Panc1 (cell line): ENCODE results near the gene MACROD2. TPM values are rescaled to one million over a fixed set of nuclear protein-coding genes. Genes with fewer than 3 reads are reported as not detected.

Experiments
- ATAC-seq: fragments of 200-7000 bp; cut with Tn5 transposase; 2 replicates; pipeline ENCODE4 v1.9.1; 2020; ENCODE audit warnings: mild to moderate bottlenecking, moderate library complexity
- BruUV-seq: library from RNA; stranded (reverse); fragments of 400-500 nt; replicated peaks from 2 replicates; lab custom pipeline; 2021; lab: Mats Ljungman, UMichigan
- CTCF ChIA-PET: fragments of 300-600 bp; sonication (Branson Sonifier 250); formaldehyde crosslinking; loops from one replicate; lab custom pipeline; 2022; ENCODE audit warnings: antibody characterized with exemption; lab: Charles Lee
- POLR2A ChIA-PET: fragments of 300-600 bp; sonication (Branson Sonifier 250); formaldehyde crosslinking; loops from one replicate; lab custom pipeline; 2022; ENCODE audit warnings: antibody characterized with exemption; lab: Charles Lee
- DNase-seq: peaks from one replicate; pipeline ENCODE4 v3.0.0-alpha.2; 2010; ENCODE audit warnings: low read depth, low spot score
- H3K27ac ChIP-seq: 2 replicates; pipeline ENCODE4 v1.5.1; 2011; ENCODE audit warnings: mild to moderate bottlenecking, low read length, inconsistent platforms
- H3K27me3 ChIP-seq: fragments of 200-500 bp; sonication (Bioruptor generic); 2 replicates; pipeline ENCODE4 v1.6.0; 2014; ENCODE audit warnings: low read length, inconsistent platforms; ENCODE audit not compliant: control insufficient read depth, insufficient read depth
- H3K36me3 ChIP-seq: fragments of 200-500 bp; sonication (Bioruptor generic); 2 replicates; pipeline ENCODE4 v1.5.1; 2014; ENCODE audit warnings: inconsistent platforms, mild to moderate bottlenecking, low read length, moderate library complexity; ENCODE audit not compliant: control insufficient read depth, insufficient read depth
- H3K4me1 ChIP-seq: 2 replicates; pipeline ENCODE4 v1.5.1; 2011; ENCODE audit warnings: inconsistent platforms, mild to moderate bottlenecking, low read length, moderate library complexity; ENCODE audit not compliant: control insufficient read depth, insufficient read depth
- H3K4me3 ChIP-seq, 2 experiments: 2 replicates each; pipeline ENCODE4 v1.5.1; 2011 to 2012; ENCODE audit warnings: low read depth in 2 of 2, low read length in 2 of 2, mild to moderate bottlenecking in 2 of 2, inconsistent platforms in 1 of 2, moderate library complexity in 1 of 2
- H3K9me3 ChIP-seq: fragments of 200-500 bp; sonication (Bioruptor generic); 2 replicates; pipeline ENCODE4 v1.5.1; 2014; ENCODE audit warnings: low read depth, mild to moderate bottlenecking, inconsistent platforms, low read length, moderate library complexity; ENCODE audit not compliant: control insufficient read depth, insufficient read depth
- CTCF ChIP-seq: fragments of 450-650 bp; IDR thresholded peaks from 2 replicates; pipeline ENCODE4 v1.5.1; 2017; ENCODE audit warnings: mild to moderate bottlenecking
- POLR2AphosphoS5 ChIP-seq: IDR thresholded peaks from 2 replicates; pipeline ENCODE4 v1.6.1; 2012; ENCODE audit warnings: mild to moderate bottlenecking, low read depth, low read length, moderate library complexity
- REST ChIP-seq, 2 experiments: IDR thresholded peaks; 2 replicates each; pipeline ENCODE4 v1.6.1; 2011 to 2012; ENCODE audit warnings: low read depth in 2 of 2, control low read depth in 1 of 2, low read length in 1 of 2, mild to moderate bottlenecking in 1 of 2, moderate library complexity in 1 of 2; ENCODE audit not compliant: insufficient read depth in 1 of 2
- SIN3A ChIP-seq: IDR thresholded peaks from 2 replicates; pipeline ENCODE4 v1.6.1; 2012; ENCODE audit warnings: low read depth, mild to moderate bottlenecking, low read length, moderate library complexity, borderline replicate concordance; ENCODE audit not compliant: insufficient read depth
- TCF7L2 ChIP-seq: IDR thresholded peaks from 2 replicates; pipeline ENCODE4 v1.6.1; 2011; ENCODE audit warnings: mild to moderate bottlenecking, low read depth, low read length, inconsistent platforms
- in situ Hi-C: cut with HindIII; loops from 2 replicates; pipeline ENCODE4 v1.10.0; 2016; ENCODE audit warnings: low sequenced_read_pairs, low pct_unique_long_range_greater_than_20kb
- intact Hi-C: fragments of 100-400 bp; cut with micrococcal nuclease; formaldehyde crosslinking; loops from one replicate; pipeline ENCODE4 v1.10.0; 2022; ENCODE audit not compliant: unreplicated experiment
- total RNA-seq: library from RNA; stranded (reverse); gene quantifications from one replicate; pipeline ENCODE4 v1.2.1, GENCODE V29; 2021; ENCODE audit not compliant: unreplicated experiment

MACROD2 gene
- total RNA-seq, 1 experiment from 2014 or later, result 1.2 TPM

GRCh38 chr20:14963262-14963663 lies 967.9 kb downstream of the MACROD2 start:
- in situ Hi-C loops (no loop called here), intact Hi-C loops (no loop called here)
- ATAC-seq (no peak), DNase-seq (no peak)
- H3K9me3 ChIP-seq, result no peaks in the 10 kb centered on the region
- H3K27ac ChIP-seq, result no peak overlapping the region
- no peak overlapping the region for H3K4me3 ChIP-seq
- ChIA-PET POLR2A (no interaction called here), CTCF (no interaction called here)
- BruUV-seq, result no TSS peak
- H3K27me3 ChIP-seq, result no peaks in the 10 kb centered on the region
- no peaks in the 10 kb centered on the region for H3K36me3 ChIP-seq
- no peaks in the 10 kb centered on the region for H3K4me1 ChIP-seq
- no peak for TF ChIP-seq SIN3A
- TF ChIP-seq POLR2AphosphoS5, result no peak
- no peak for TF ChIP-seq REST (IDR thresholded peaks at IDR 0.05; ENCODE audit: insufficient read depth in 1 of 2, low read depth in 2 of 2, low read length in 1 of 2)
- no peak for TF ChIP-seq TCF7L2
- no peak for TF ChIP-seq CTCF

- Histone ChIP-seq H3K27me3 (no peaks in the 10 kb centered on the region), H3K4me3 (no peak overlapping the region), H3K9me3 (no peaks in the 10 kb centered on the region), H3K4me1 (no peaks in the 10 kb centered on the region), H3K27ac (no peak overlapping the region), H3K36me3 (no peaks in the 10 kb centered on the region)
- ChIA-PET CTCF (no interaction called here), POLR2A (no interaction called here)
- intact Hi-C loops (no loop called here), in situ Hi-C loops (no loop called here)
- no peak for ATAC-seq
- BruUV-seq, result no TSS peak
- TF ChIP-seq CTCF (no peak), SIN3A (no peak), POLR2AphosphoS5 (no peak), TCF7L2 (no peak), REST (IDR thresholded peaks at IDR 0.05; ENCODE audit: insufficient read depth in 1 of 2, low read depth in 2 of 2, low read length in 1 of 2) (no peak)
- DNase-seq, result no peak
These were observed 970.9 kb downstream of the MACROD2 start for GRCh38 chr20:14966203-14966602.
